Islet of Langerhans (tissue), 1 donor: ENCODE measurements around the gene INCA1.

Experiments
- FAIRE-seq: peaks from one replicate; lab custom pipeline; 2011; peaks lifted over from hg19 to GRCh38; lab: Jason Lieb, UNC

INCA1 gene

GRCh38 chr17:4947411-4948165 lies 49.7 kb downstream of the INCA1 start:
- no peak for FAIRE-seq

DNA sequence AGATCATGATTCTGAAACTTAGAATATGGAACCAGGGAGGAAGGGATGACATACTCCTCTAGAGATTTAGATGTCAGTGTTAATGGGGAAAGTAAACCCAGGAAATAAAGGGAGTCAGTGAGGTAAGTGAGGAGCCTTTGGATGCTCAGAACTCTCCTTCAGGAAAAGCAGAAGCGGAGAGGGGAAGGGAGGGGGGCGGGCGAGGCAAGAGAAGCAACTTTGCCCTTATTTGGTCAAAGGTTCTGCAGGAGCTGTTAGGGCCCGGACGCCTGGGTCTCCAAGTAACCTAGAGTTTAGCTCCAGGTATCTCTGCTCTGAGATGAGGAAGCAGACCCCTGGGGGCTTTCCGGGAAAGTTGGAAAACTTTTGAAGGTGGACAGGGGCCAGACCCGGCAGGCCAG lies 50.3 kb downstream of the INCA1 start:
- no peak for FAIRE-seq

DNA sequence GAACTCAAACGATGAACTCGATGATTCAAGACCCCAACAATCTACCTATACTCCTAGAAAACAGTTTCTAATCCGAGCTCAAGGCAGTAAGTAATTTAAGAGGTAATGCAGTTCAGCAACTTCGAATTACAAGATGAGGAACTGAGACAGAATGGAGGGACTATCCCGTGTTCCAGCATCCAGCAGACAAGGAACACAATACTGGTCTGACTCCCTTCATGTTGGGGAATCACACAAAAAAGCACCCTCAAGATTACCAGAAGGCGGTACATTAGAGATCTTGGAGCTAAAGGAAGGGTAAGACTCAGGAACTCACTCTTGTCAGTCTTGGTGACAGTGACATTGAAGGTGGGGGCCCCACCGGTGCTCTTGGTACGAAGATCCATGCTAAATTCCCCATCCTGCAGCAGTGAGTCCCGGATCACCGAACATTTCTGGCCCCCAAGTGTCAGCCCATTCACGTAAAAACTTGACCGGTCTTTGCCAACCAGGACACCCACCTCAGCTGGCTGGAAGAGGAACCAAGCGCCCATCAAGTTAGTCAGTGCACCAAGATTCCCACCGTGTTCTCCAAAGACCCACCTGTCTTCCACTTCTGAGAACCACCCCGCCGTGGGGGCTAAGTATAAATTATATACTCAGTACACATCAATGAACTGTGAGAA lies 50.9 kb downstream of the INCA1 start:
- no peak for FAIRE-seq

GRCh38 chr17:4945944-4946280 lies 51.4 kb downstream of the INCA1 start:
- no peak for FAIRE-seq

DNA sequence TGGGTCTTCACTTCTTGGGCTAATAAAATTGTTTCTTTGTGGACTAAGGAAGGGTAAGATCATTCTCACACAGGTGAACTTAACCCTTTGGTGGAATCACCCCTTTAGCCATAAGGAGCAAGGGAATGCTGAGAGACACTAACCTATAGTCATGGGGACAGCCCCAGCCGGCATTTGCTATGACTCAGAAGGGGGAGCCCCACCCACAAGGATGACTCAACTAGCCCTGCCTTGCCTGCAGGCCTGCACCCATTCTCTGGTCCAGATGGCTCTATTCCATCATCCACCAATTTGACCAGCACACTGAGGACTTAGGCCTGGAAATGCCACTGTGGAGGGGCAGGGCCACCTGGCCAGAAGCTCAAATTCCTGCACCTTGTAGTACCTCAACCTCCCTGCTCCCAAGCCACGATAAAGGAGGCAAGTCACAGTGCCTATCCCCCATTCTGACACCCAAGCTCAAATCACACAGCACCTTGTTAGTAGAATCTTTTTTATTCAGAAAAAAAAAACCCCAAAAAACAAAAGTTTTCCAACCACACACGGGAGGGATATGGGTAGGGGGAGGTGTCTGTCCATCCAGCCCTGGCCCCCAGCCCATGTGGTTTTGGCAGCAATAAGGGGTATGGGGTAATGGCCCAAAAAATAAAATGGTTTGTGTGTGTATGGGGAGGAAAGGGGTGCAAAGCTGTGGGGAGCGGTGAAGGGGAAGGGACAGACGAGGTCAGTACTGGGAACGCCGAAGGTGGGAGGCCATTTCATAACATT lies 52.0 kb downstream of the INCA1 start:
- no peak for FAIRE-seq

DNA sequence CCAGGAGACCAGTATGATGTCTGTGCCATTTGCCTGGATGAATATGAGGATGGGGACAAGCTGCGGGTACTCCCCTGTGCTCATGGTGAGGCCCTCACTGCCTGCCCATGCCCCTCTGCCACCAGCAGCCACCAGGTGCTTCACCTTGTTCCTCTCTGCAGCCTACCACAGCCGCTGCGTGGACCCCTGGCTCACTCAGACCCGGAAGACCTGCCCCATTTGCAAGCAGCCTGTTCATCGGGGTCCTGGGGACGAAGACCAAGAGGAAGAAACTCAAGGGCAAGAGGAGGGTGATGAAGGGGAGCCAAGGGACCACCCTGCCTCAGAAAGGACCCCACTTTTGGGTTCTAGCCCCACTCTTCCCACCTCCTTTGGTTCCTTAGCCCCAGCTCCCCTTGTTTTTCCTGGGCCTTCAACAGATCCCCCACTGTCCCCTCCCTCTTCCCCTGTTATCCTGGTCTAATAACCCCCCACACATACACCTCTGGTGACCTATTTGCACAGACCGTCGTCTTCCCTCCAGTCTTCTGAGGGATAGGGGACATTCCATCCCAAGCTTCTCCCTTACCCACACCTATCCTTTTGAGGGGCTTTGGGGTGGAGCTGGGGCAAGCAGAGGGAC lies 52.7 kb downstream of the INCA1 start:
- FAIRE-seq = no peak

- no peak for FAIRE-seq
Measured at GRCh38 chr17:4944163-4944553, 53.2 kb downstream of the INCA1 start.

- FAIRE-seq = no peak
Measured at GRCh38 chr17:4942760-4943508, 54.4 kb downstream of the INCA1 start.

GRCh38 chr17:4941319-4941610 lies 56.1 kb downstream of the INCA1 start:
- FAIRE-seq = no peak

DNA sequence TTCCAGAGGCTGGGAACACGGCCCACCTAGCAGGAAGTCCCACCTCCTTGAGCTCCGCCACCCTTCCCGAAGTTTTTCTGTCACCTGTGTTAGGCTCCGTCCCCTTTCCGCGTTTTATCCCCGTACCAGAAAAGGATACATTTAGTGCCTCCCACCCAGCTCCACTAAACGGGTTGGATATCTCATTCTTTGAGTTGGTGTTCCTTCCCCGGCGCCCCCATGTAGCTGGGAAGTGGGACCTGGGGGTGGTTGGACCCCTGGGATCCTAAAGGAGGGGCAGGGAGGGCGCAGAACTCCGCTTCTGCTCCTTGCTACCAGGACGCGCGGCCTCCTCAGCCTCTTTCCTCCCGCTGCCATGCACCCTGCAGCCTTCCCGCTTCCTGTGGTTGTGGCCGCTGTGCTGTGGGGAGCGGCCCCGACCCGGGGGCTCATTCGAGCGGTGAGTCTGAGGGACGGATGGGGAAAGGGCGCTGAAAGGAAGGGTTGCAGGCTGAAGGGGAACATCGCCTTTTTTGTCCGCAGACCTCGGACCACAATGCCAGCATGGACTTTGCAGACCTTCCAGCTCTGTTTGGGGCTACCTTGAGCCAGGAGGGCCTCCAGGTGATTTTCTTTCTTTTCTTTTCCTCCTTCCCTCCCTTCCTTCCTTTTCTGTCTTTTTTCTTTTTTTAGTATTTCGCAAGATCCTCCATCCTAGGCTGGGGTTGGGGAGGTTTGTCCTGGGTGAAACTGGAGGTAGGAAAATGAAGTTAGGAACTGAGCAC lies 56.6 kb downstream of the INCA1 start:
- no peak for FAIRE-seq

GRCh38 chr17:4939796-4940554 lies 57.3 kb downstream of the INCA1 start, which contains the start of the genes RNF167 and SLC25A11:
RNF167 (plus strand) TSS chr17:4940268; CDS start chr17:4940910, 642 bp downstream.
SLC25A11 (minus strand) TSS chr17:4940046; CDS start chr17:4939910, 136 bp downstream.
- peak; percentile 98 for FAIRE-seq

DNA sequence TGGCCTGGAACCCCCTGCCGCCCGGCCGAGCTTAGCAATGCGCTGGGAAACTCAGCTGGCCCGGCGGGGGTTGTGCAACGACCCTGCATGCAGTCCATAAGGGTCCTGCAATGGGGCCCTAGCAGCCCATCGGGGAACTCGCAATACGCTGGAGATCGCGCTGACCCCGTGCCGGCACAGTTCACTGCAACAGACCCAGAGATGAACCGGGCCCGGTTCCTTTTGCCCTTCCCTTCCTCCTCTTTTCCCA lies 57.9 kb downstream of the INCA1 start:
- no peak for FAIRE-seq

DNA sequence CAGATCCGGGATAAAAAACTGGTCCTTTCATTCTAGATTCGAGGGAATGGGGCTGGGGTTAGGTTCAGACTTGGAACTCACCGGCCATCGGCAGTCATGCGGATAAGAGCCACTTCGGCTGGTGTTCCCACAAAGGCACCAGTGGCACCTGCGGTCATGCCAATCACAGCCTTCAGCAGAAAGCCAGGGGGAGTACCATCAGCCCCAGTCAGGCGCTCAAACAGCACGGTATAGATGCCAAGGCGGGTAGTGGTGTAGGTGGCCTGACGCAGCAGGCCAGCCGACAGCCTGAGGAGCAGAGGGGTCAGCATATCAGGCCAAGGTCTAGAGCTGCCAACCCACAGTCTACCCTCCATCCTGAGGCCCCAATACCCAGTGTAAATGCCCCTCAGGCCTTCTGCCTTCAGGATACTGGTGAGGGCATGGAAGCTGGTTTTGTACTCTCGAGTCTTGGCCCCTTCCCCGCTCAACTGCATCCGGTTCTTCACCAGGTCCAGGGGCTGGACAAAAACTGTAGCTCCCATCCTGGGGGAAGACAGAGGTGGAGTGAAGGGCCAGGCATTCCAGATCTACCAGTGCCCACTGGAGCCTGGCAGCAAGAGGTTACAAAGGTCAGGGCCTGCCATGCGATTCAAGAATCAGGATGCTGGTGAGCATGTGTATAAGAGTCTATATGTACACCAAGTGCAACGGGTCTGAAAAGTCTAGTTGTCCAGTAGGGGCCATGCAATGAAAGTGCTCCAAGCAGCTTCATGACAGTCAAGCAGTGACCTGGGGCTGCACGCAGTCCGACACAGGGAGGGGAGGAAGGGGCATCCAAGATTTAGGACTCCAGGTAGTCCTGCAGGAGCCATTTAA lies 58.4 kb downstream of the INCA1 start:
- no peak for FAIRE-seq
